Measurements from ENCODE around the gene NME9.
A peak's percentile ranks its signal among the peaks of the same experiment; 100 is the strongest.

Gene NME9

GRCh38 chr3:138361561-138361971 lies 31.9 kb upstream of the NME9 start:
- no peak for DNase-seq

GRCh38 chr3:138360869-138361525 lies 31.3 kb upstream of the NME9 start:
- DNase-seq: no peak

- DNase-seq: no peak
These were observed 30.5 kb upstream of the NME9 start for GRCh38 chr3:138359919-138360868.

- DNase-seq: no peak
These were observed 29.7 kb upstream of the NME9 start for GRCh38 chr3:138359148-138359918.

GRCh38 chr3:138356730-138357405 lies 27.2 kb upstream of the NME9 start:
- DNase-seq: no peak

GRCh38 chr3:138355071-138355470 lies 25.4 kb upstream of the NME9 start:
- DNase-seq: no peak

- DNase-seq: no peak
These were observed 24.7 kb upstream of the NME9 start for GRCh38 chr3:138354376-138354775.

- DNase-seq: no peak
These were observed 22.4 kb upstream of the NME9 start for GRCh38 chr3:138351916-138352550.

- DNase-seq: no peak
These were observed 21.5 kb upstream of the NME9 start for GRCh38 chr3:138351151-138351550.

GRCh38 chr3:138349926-138350665 lies 20.4 kb upstream of the NME9 start:
- no peak for DNase-seq

GRCh38 chr3:138348754-138349739 lies 19.4 kb upstream of the NME9 start:
- DNase-seq: no peak

- peak; percentile 24 for DNase-seq
These were observed 18.5 kb upstream of the NME9 start, which contains the start of gene MRAS for GRCh38 chr3:138347960-138348753. Gene MRAS (plus strand): TSS chr3:138348579. CDS start chr3:138372884, 24,305 bp downstream.

GRCh38 chr3:138344754-138345153 lies 15.1 kb upstream of the NME9 start:
- DNase-seq: no peak

GRCh38 chr3:138340511-138340910 lies 10.9 kb upstream of the NME9 start:
- DNase-seq: no peak

GRCh38 chr3:138338811-138339210 lies 9.2 kb upstream of the NME9 start:
- DNase-seq: no peak

- no peak for DNase-seq
These were observed 8.6 kb upstream of the NME9 start for GRCh38 chr3:138338244-138338643.

- DNase-seq: no peak
These were observed 6.9 kb upstream of the NME9 start for GRCh38 chr3:138336454-138336999.

GRCh38 chr3:138334608-138335007 lies 5.0 kb upstream of the NME9 start:
- DNase-seq: no peak

Data from stimulated activated CD4-positive, alpha-beta T cell treated with anti-CD3 and anti-CD28 coated beads, Interleukin-4, amount 100 ng/mL, for 1 hour (primary cell).